A549 (cell line): ENCODE data around the gene PPP5C. TPM values are rescaled to one million over a fixed set of nuclear protein-coding genes. Genes with fewer than 3 reads are reported as not detected.

ENCODE experiments used
- ATAC-seq, 2 experiments: fragments of 200-7000 bp in 1 of 2; fragments of >200 bp in 1 of 2; cut with Nextera tagmentation in 1 of 2; cut with Tn5 transposase in 1 of 2; 3 replicates each; pipeline versions ENCODE4 v1.8.0 to v1.9.1; 2018 to 2020; ENCODE audit warnings: mild to moderate bottlenecking in 1 of 2, moderate library complexity in 1 of 2
- CTCF ChIA-PET: fragments of 300-600 bp; sonication (Branson Sonifier 250); formaldehyde crosslinking; extraction: SDS; loops from one replicate; lab custom pipeline; 2021; ENCODE audit warnings: antibody characterized with exemption, inconsistent platforms; lab: Yijun Ruan, JAX
- POLR2A ChIA-PET: fragments of 350-600 bp; formaldehyde crosslinking; extraction: SDS; loops from one replicate; lab custom pipeline; 2021; ENCODE audit warnings: antibody characterized with exemption, inconsistent platforms; lab: Yijun Ruan, JAX
- DNase-seq, 2 experiments: peaks; one replicate each; pipeline versions ENCODE4 v3.0.0 to v3.0.0-alpha.2; 2011 to 2016; ENCODE audit warnings: low read depth in 1 of 2, low spot score in 1 of 2
- FAIRE-seq: peaks from 2 replicates; lab custom pipeline; 2011; peaks lifted over from hg19 to GRCh38; lab: Jason Lieb, UNC
- H3K27ac ChIP-seq, 2 experiments: fragments of >200 bp; sonication (Bioruptor Twin); formaldehyde crosslinking; 3 replicates each; pipeline ENCODE4 v1.5.1; 2016 to 2017
- H3K4me1 ChIP-seq: fragments of >200 bp; sonication (Bioruptor Twin); formaldehyde crosslinking; 3 replicates; pipeline ENCODE4 v1.6.1; 2016
- H3K4me2 ChIP-seq: fragments of >200 bp; sonication (Bioruptor Twin); formaldehyde crosslinking; 3 replicates; pipeline ENCODE4 v1.6.1; 2016
- H3K4me3 ChIP-seq: fragments of >200 bp; sonication (Bioruptor Twin); formaldehyde crosslinking; 3 replicates; pipeline ENCODE4 v1.5.1; 2016
- H3K9me3 ChIP-seq: fragments of >200 bp; sonication (Bioruptor Twin); formaldehyde crosslinking; 3 replicates; pipeline ENCODE4 v1.6.1; 2016
- BHLHE40 ChIP-seq: IDR thresholded peaks from 2 replicates; pipeline ENCODE4 v1.6.1; 2012; ENCODE audit warnings: low read depth, low read length, inconsistent platforms
- CBX2 ChIP-seq: fragments of 200-600 bp; sonication (generic); IDR thresholded peaks from 2 replicates; pipeline ENCODE4 v1.6.1; 2016; ENCODE audit warnings: low read depth, mild to moderate bottlenecking, borderline replicate concordance
- CEBPB ChIP-seq, 2 experiments: fragments of >200 bp in 1 of 2; sonication (Bioruptor Twin) in 1 of 2; formaldehyde crosslinking in 1 of 2; IDR thresholded peaks; 2 replicates each; pipeline ENCODE4 v1.6.1; 2012 to 2016
- CHD2 ChIP-seq: fragments of 150-350 bp; IDR thresholded peaks from 2 replicates; pipeline ENCODE4 v1.6.1; 2014; ENCODE audit warnings: low read length; ENCODE audit not compliant: partially characterized antibody
- EHMT2 ChIP-seq: fragments of 200-600 bp; sonication (generic); IDR thresholded peaks from 2 replicates; pipeline ENCODE4 v1.6.1; 2016; ENCODE audit warnings: antibody characterized with exemption, low read depth, mild to moderate bottlenecking, moderate library complexity
- FOSB ChIP-seq: fragments of 250-450 bp; sonication (Bioruptor Pico); IDR thresholded peaks from 2 replicates; pipeline ENCODE4 v1.5.0; 2020; ENCODE audit warnings: mild to moderate bottlenecking, moderate library complexity
- FOSL2 ChIP-seq, 2 experiments: fragments of 450-650 bp in 1 of 2; fragments of >200 bp in 1 of 2; sonication (Bioruptor Twin) in 1 of 2; formaldehyde crosslinking; IDR thresholded peaks; 2 replicates each; pipeline versions ENCODE4 v1.5.0 to v1.6.1; 2016 to 2020; ENCODE audit warnings: mild to moderate bottlenecking in 1 of 2, moderate library complexity in 1 of 2
- JUN ChIP-seq, 2 experiments: fragments of >200 bp; sonication (Bioruptor Twin); formaldehyde crosslinking; IDR thresholded peaks; 2 replicates in 1 of 2; 3 replicates in 1 of 2; pipeline ENCODE4 v1.6.1; 2016 to 2017
- JUNB ChIP-seq: fragments of >200 bp; sonication (Bioruptor Twin); formaldehyde crosslinking; IDR thresholded peaks from 2 replicates; pipeline ENCODE4 v1.6.1; 2016
- KDM1A ChIP-seq: fragments of 200-600 bp; sonication (generic); IDR thresholded peaks from 2 replicates; pipeline ENCODE4 v1.6.1; 2016; ENCODE audit warnings: low read depth, mild to moderate bottlenecking
- MAFK ChIP-seq: fragments of 450-650 bp; IDR thresholded peaks from 2 replicates; pipeline ENCODE4 v1.6.1; 2014; ENCODE audit not compliant: partially characterized antibody
- MYC ChIP-seq: IDR thresholded peaks from 2 replicates; pipeline ENCODE4 v1.6.1; 2012; ENCODE audit warnings: mild to moderate bottlenecking, inconsistent platforms, low read length, improper control_type of control experiment, borderline replicate concordance
- NFE2L2 ChIP-seq: fragments of 150-350 bp; conservative IDR thresholded peaks from 2 replicates; pipeline ENCODE4 v1.6.1; 2014; ENCODE audit warnings: low read length
- NPAS2 ChIP-seq: fragments of 250-450 bp; sonication (Bioruptor Pico); IDR thresholded peaks from 2 replicates; pipeline ENCODE4 v1.8.0; 2022; ENCODE audit warnings: mild to moderate bottlenecking, moderate library complexity, borderline replicate concordance
- PHF8 ChIP-seq: fragments of 200-600 bp; sonication (generic); IDR thresholded peaks from 2 replicates; pipeline ENCODE4 v1.6.1; 2016; ENCODE audit warnings: low read depth, mild to moderate bottlenecking, antibody characterized with exemption, moderate library complexity, borderline replicate concordance
- POLR2A ChIP-seq: IDR thresholded peaks from 2 replicates; pipeline ENCODE4 v1.6.1; 2012; ENCODE audit warnings: mild to moderate bottlenecking, low read length
- RAD21 ChIP-seq, 2 experiments: fragments of >200 bp in 1 of 2; sonication (Bioruptor Twin) in 1 of 2; formaldehyde crosslinking in 1 of 2; IDR thresholded peaks in 1 of 2; conservative IDR thresholded peaks in 1 of 2; 2 replicates in 1 of 2; 3 replicates in 1 of 2; pipeline ENCODE4 v1.6.1; 2012 to 2018; ENCODE audit warnings: inconsistent platforms in 1 of 2
- RARB ChIP-seq: fragments of 250-450 bp; sonication (Bioruptor Pico); IDR thresholded peaks from 2 replicates; pipeline ENCODE4 v1.8.0; 2021; ENCODE audit warnings: mild to moderate bottlenecking, moderate library complexity
- ZC3H11A ChIP-seq: fragments of 450-650 bp; IDR thresholded peaks from 2 replicates; pipeline ENCODE4 v1.6.1; 2014; ENCODE audit warnings: antibody characterized with exemption, mild to moderate bottlenecking
- ZFP36 ChIP-seq: fragments of 450-650 bp; IDR thresholded peaks from 2 replicates; pipeline ENCODE4 v1.6.1; 2014; ENCODE audit warnings: borderline replicate concordance; ENCODE audit not compliant: partially characterized antibody
- ZNF302 ChIP-seq: fragments of 250-450 bp; sonication (Bioruptor Pico); IDR thresholded peaks from 2 replicates; pipeline ENCODE4 v1.9.0; 2021; ENCODE audit warnings: inconsistent platforms, mild to moderate bottlenecking, moderate library complexity
- WGBS: methylation state at CpG from one replicate; pipeline ENCODE4 v1.1.6; 2017; ENCODE audit errors: missing lambda C conversion rate; 5-methylcytosine and 5-hydroxymethylcytosine counted together
- polyA plus RNA-seq, 4 experiments: library from polyadenylated mRNA; depleted of rRNA in 3 of 4; stranded (reverse); fragments of >200 nt; fragmentation: RNase III in 1 of 4; extraction: RNeasy Plus Mini Kit Qiagen cat#74134 plus additional on column Dnase treatment in 1 of 4; gene quantifications; 2 replicates in 3 of 4; 3 replicates in 1 of 4; pipeline ENCODE4 v1.2.3, GENCODE V29; 2011 to 2017
- TF ChIP-seq, protein P1 (sequence below): fragments of >200 bp; sonication (Bioruptor Twin); formaldehyde crosslinking; IDR thresholded peaks from 2 replicates; pipeline ENCODE4 v1.6.1; 2016

The PPP5C gene
- polyA plus RNA-seq, 2 of the 4 experiments (the other 2 are of a cell fraction), result 94.2 to 107 TPM

DNA sequence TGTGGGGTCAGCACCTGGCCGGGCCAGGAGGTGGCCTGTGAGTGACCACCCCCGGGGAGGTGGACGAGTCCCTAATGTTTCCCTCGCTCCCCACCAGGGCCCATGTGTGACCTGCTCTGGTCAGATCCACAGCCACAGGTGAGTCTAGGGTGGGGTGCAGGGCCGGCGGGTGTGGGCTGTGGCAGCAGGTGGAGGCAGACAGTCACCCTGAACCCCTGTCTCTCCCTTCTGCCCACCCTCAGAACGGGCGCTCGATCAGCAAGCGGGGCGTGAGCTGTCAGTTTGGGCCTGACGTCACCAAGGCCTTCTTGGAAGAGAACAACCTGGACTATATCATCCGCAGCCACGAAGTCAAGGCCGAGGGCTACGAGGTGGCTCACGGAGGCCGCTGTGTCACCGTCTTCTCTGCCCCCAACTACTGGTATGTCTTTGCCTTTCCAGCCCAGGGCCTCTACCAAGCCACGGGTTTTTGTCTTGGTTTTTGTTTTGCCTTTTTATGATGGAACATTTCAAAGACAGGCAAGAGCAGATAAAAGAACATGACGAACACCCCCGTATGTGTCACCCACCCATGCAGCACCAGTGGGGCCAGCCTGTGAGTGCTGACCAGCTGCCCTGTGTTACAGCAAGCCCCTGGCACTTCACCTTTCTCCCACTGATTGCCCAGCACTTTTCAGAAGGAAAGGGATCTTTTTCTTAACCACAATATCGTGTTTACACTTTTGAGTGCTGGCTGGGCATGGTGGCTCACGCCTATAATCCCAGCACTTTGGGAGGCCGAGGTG, 41.6 kb downstream of the PPP5C start:
- CTCF ChIA-PET, result interaction anchor here (0.9 to 30.8 kb wide), 8 partner anchors 13 to 154 kb away, joined by 3 to 501 read pairs (median 6); no protein-coding TSS in a partner anchor
- no peak overlapping the region for H3K4me3 ChIP-seq
- no peak for FAIRE-seq
- no peaks in the 10 kb centered on the region for H3K4me1 ChIP-seq
- POLR2A ChIA-PET, result no interaction called here
- 89% methylated on average over 21 of the region's 25 CpGs for WGBS
- peaks cover 6% of the 10 kb centered on the region; the same call in 1 of the 3 replicates for H3K9me3 ChIP-seq
- ATAC-seq, result no peak
- no peak overlapping the region for H3K27ac ChIP-seq
- no peak overlapping the region for H3K4me2 ChIP-seq
- TF ChIP-seq JUNB, result no peak
- TF ChIP-seq POLR2A, result no peak
- TF ChIP-seq CHD2, result no peak
- TF ChIP-seq NFE2L2, result no peak
- TF ChIP-seq MAFK, result no peak
- no peak for TF ChIP-seq CEBPB (IDR thresholded peaks at IDR 0.05)
- no peak for TF ChIP-seq JUN (IDR thresholded peaks at IDR 0.05)
- TF ChIP-seq CBX2, result no peak
- TF ChIP-seq RAD21 (conservative IDR thresholded peaks at IDR 0.05 in 1 of 2, IDR thresholded peaks at IDR 0.05 in 1 of 2), result no peak
- no peak for TF ChIP-seq PHF8
- no peak for TF ChIP-seq KDM1A
- TF ChIP-seq ZC3H11A, result no peak
- TF ChIP-seq BHLHE40, result no peak
- TF ChIP-seq RARB, result no peak
- DNase-seq, result no peak

DNA sequence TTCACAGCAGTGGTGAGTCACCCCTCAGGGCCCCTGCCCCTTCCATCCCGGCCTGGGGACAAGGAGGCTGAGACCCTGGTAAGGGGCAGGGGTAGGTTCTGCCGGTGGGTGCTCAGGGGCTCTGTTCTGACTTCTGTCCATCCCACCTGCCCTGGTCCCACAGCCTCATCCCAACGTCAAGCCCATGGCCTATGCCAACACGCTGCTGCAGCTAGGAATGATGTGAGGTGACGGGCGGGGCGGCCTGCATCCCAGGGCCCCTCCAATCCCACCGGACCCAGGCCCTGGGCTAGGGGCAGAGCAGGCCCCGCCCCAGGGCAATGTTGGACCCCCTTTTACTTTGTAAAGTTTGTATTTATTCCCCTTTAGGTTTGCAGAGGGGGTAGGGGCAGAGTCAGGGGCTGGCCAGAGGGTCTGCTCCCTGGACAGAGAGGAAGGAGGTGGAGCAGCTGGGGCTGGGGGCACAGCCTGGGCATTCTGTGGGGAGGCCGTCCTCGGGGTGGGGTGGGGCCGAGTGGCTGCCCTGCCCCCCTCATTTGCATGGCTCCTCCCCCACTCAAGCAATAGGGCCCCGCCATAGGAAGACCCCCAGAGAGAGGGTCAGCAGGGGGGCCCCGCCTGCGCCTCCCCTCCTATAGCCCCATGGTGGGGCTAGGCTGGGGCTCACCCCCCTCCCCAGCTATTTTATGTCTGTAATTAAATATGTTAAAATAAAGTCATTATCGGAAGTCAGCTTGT, 43.4 kb downstream of the PPP5C start:
- peaks cover 6% of the 10 kb centered on the region; the same call in 1 of the 3 replicates for H3K9me3 ChIP-seq
- no peak overlapping the region for H3K4me2 ChIP-seq
- WGBS, result 95% methylated on average over 13 of the region's 16 CpGs
- POLR2A ChIA-PET, result no interaction called here
- TF ChIP-seq FOSL2 (IDR thresholded peaks at IDR 0.05) (no peak), FOSL2 (CRISPR knock-in tag; IDR thresholded peaks at IDR 0.05) (peak; percentile 8; the same call in 1 of the 2 replicates), EHMT2 (no peak), ZFP36 (no peak), PHF8 (no peak)
- TF ChIP-seq, all 56 proteins: peak for 1
- CTCF ChIA-PET, result interaction anchor here (0.6 to 30.8 kb wide), 12 partner anchors 9 to 443 kb away, joined by 3 to 501 read pairs (median 10); no protein-coding TSS in a partner anchor
- DNase-seq, result no peak
- FAIRE-seq, result no peak
- no peak overlapping the region for H3K27ac ChIP-seq
- no peaks in the 10 kb centered on the region for H3K4me1 ChIP-seq
- ATAC-seq, result peak in 1 of 2 experiments; percentile 5; a peak in 2 of 6 replicates
- H3K4me3 ChIP-seq, result no peak overlapping the region

DNA sequence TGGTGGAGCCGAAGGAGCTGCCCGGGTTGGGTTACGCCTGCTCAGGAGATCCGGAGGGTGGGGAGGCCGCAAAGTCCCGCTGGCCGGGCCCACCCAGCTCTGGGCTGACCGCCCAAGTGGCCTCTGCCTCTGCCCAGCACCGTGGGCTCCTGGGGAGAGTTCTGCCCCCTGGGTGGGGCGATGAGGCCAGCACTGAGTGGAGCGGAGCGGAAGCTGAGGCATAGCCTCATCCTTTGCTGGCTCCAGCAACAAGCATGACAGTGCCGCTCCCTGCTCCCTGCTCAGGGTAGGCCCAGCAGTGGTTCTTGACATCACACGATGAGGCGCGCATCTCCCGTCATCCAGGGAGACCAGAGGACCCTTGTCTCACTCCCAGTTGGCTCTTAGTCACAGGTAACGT, 44.0 kb downstream of the PPP5C start:
- CTCF ChIA-PET, result interaction anchor here (0.6 to 30.8 kb wide), 9 partner anchors 9 to 442 kb away, joined by 3 to 501 read pairs (median 14); no protein-coding TSS in a partner anchor
- 97% methylated on average over 18 of the region's 18 CpGs for WGBS
- ATAC-seq (no peak), FAIRE-seq (no peak), DNase-seq (no peak)
- Histone ChIP-seq H3K4me3 (no peak overlapping the region), H3K27ac (no peak overlapping the region), H3K4me2 (no peak overlapping the region), H3K9me3 (peaks cover 6% of the 10 kb centered on the region; the same call in 1 of the 3 replicates), H3K4me1 (no peaks in the 10 kb centered on the region)
- TF ChIP-seq FOSB (CRISPR knock-in tag) (no peak), MYC (no peak), NPAS2 (CRISPR knock-in tag) (no peak), ZNF302 (CRISPR knock-in tag) (no peak)
- TF ChIP-seq, protein P1, sequence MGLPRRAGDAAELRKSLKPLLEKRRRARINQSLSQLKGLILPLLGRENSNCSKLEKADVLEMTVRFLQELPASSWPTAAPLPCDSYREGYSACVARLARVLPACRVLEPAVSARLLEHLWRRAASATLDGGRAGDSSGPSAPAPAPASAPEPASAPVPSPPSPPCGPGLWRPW, result no peak
- POLR2A ChIA-PET, result no interaction called here
